ENCODE data around the gene CERS6. TPM values are rescaled to one million over a fixed set of nuclear protein-coding genes. Genes with fewer than 3 reads are reported as not detected.
A peak's percentile ranks its signal among the peaks of the same experiment; 100 is the strongest.

CERS6 gene
- total and polyA plus RNA-seq, 4 donors, result 4.2 to 20.4 (median 10.1) TPM

DNA sequence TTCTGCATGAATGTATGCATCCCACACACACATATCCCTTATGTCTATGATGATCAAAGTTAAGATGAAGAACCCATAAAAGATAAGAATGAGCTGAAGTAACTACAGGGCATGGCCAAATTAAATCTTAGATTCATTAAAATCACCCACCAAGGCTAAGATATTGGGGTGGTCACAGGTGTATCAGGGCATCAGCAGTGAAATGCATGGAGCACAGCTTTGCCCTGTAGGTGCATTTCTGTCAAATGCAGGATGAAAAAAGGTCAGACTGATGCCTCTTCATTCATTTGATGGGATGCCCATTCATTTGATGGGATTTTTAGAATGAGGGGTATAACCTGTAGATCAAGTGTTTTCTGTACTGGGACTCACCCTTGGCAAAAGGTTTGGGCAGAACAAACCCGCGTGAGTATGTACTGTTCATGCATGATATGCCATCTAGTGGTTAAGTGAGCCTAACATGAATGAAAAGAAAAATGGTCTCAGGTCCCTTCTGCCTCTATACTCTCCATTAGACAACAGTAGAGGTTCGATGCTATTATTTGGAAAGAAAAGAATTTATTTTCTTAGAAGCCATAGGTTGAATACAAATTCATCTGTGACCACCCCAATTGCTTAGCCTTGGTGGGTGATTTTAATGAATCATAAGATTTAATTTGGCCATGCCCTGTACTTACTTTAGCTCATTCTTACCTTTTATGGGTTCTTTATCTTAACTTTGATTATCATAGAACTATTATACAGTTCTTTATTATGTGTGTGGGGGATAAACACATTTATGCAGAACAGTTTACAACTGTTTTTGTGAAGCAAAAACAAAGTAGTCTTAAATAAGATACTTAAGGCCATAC lies 303.1 kb downstream of the CERS6 start:
- H3K27me3 ChIP-seq (ENCODE audit: control insufficient read depth in 4 of 4, insufficient read depth in 4 of 4, low read length in 3 of 4), result no peaks in the 10 kb centered on the region
- H3K4me1 ChIP-seq (ENCODE audit: control insufficient read depth in 4 of 4, insufficient read depth in 4 of 4, low read length in 3 of 4), result no peaks in the 10 kb centered on the region
- no peak overlapping the region for H3K27ac ChIP-seq (ENCODE audit: low read depth in 1 of 2, low read length in 2 of 2)
- TF ChIP-seq HNF4A (conservative IDR thresholded peaks at IDR 0.05) (no peak), YY1 (IDR thresholded peaks at IDR 0.05) (no peak), RAD21 (IDR thresholded peaks at IDR 0.05) (peak; percentile 92 to 94), FOXA2 (IDR thresholded peaks at IDR 0.05) (peak; percentile 17)
- TF ChIP-seq, protein P1, sequence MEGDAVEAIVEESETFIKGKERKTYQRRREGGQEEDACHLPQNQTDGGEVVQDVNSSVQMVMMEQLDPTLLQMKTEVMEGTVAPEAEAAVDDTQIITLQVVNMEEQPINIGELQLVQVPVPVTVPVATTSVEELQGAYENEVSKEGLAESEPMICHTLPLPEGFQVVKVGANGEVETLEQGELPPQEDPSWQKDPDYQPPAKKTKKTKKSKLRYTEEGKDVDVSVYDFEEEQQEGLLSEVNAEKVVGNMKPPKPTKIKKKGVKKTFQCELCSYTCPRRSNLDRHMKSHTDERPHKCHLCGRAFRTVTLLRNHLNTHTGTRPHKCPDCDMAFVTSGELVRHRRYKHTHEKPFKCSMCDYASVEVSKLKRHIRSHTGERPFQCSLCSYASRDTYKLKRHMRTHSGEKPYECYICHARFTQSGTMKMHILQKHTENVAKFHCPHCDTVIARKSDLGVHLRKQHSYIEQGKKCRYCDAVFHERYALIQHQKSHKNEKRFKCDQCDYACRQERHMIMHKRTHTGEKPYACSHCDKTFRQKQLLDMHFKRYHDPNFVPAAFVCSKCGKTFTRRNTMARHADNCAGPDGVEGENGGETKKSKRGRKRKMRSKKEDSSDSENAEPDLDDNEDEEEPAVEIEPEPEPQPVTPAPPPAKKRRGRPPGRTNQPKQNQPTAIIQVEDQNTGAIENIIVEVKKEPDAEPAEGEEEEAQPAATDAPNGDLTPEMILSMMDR (IDR thresholded peaks at IDR 0.05; ENCODE audit: low read depth, low read length, missing input control), result peak; percentile 69
- peaks cover 0 to 4% (median under 1%) of the 10 kb centered on the region in 4 donors for H3K36me3 ChIP-seq (ENCODE audit: control insufficient read depth in 4 of 4, insufficient read depth in 3 of 4, low read depth in 1 of 4, low read length in 3 of 4)
- H3K4me3 ChIP-seq (ENCODE audit: low read depth in 1 of 3, low read length in 3 of 3), result no peak overlapping the region
- no peak overlapping the region for H3K9ac ChIP-seq (ENCODE audit: low read depth in 1 of 2, low read length in 2 of 2)
- DNase-seq (ENCODE audit: low spot score), result no peak
- 17% methylated on average over 3 of the region's 3 CpGs for WGBS
- no peaks in the 10 kb centered on the region for H3K9me3 ChIP-seq (ENCODE audit: control insufficient read depth in 4 of 4, low read length in 3 of 4)

GRCh38 chr2:168765401-168765800 lies 309.3 kb downstream of the CERS6 start:
- WGBS, result 81% methylated on average over 1 of the region's 1 CpG

GRCh38 chr2:168766600-168766999 lies 310.5 kb downstream of the CERS6 start:
- H3K4me1 ChIP-seq (ENCODE audit: control insufficient read depth in 4 of 4, insufficient read depth in 4 of 4, low read length in 3 of 4), result no peaks in the 10 kb centered on the region
- peaks cover 0 to 7% (median 0%) of the 10 kb centered on the region in 4 donors for H3K36me3 ChIP-seq (ENCODE audit: control insufficient read depth in 4 of 4, insufficient read depth in 3 of 4, low read depth in 1 of 4, low read length in 3 of 4)
- H3K9ac ChIP-seq (ENCODE audit: low read depth in 1 of 2, low read length in 2 of 2), result no peak overlapping the region
- no peak overlapping the region for H3K27ac ChIP-seq (ENCODE audit: low read depth in 1 of 2, low read length in 2 of 2)
- DNase-seq (ENCODE audit: low spot score), result no peak
- WGBS, result 88% methylated on average over 2 of the region's 2 CpGs
- no peaks in the 10 kb centered on the region for H3K9me3 ChIP-seq (ENCODE audit: control insufficient read depth in 4 of 4, low read length in 3 of 4)
- H3K4me3 ChIP-seq (ENCODE audit: low read depth in 1 of 3, low read length in 3 of 3), result no peak overlapping the region
- no peaks in the 10 kb centered on the region for H3K27me3 ChIP-seq (ENCODE audit: control insufficient read depth in 4 of 4, insufficient read depth in 4 of 4, low read length in 3 of 4)
- TF ChIP-seq JUND (IDR thresholded peaks at IDR 0.05) (no peak), SP1 (IDR thresholded peaks at IDR 0.05) (no peak), TAF1 (conservative IDR thresholded peaks at IDR 0.05) (no peak), YY1 (IDR thresholded peaks at IDR 0.05) (no peak), ATF3 (IDR thresholded peaks at IDR 0.05) (no peak), RAD21 (IDR thresholded peaks at IDR 0.05) (no peak), HNF4A (conservative IDR thresholded peaks at IDR 0.05) (no peak), EGR1 (IDR thresholded peaks at IDR 0.05; ENCODE audit: low read depth in 2 of 2) (no peak), GABPA (IDR thresholded peaks at IDR 0.05 in 1 of 2, conservative IDR thresholded peaks at IDR 0.05 in 1 of 2) (no peak)
- TF ChIP-seq, protein P2, sequence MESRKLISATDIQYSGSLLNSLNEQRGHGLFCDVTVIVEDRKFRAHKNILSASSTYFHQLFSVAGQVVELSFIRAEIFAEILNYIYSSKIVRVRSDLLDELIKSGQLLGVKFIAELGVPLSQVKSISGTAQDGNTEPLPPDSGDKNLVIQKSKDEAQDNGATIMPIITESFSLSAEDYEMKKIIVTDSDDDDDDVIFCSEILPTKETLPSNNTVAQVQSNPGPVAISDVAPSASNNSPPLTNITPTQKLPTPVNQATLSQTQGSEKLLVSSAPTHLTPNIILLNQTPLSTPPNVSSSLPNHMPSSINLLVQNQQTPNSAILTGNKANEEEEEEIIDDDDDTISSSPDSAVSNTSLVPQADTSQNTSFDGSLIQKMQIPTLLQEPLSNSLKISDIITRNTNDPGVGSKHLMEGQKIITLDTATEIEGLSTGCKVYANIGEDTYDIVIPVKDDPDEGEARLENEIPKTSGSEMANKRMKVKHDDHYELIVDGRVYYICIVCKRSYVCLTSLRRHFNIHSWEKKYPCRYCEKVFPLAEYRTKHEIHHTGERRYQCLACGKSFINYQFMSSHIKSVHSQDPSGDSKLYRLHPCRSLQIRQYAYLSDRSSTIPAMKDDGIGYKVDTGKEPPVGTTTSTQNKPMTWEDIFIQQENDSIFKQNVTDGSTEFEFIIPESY (IDR thresholded peaks at IDR 0.05), result no peak
- TF ChIP-seq, protein P3, sequence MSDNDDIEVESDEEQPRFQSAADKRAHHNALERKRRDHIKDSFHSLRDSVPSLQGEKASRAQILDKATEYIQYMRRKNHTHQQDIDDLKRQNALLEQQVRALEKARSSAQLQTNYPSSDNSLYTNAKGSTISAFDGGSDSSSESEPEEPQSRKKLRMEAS (IDR thresholded peaks at IDR 0.05), result no peak

More at GRCh38 chr2:168765401-168765800, 309.3 kb downstream of the CERS6 start:
- Histone ChIP-seq H3K27ac (ENCODE audit: low read depth in 1 of 2, low read length in 2 of 2) (no peak overlapping the region), H3K4me1 (ENCODE audit: control insufficient read depth in 4 of 4, insufficient read depth in 4 of 4, low read length in 3 of 4) (no peaks in the 10 kb centered on the region), H3K9ac (ENCODE audit: low read depth in 1 of 2, low read length in 2 of 2) (no peak overlapping the region), H3K27me3 (ENCODE audit: control insufficient read depth in 4 of 4, insufficient read depth in 4 of 4, low read length in 3 of 4) (no peaks in the 10 kb centered on the region), H3K4me3 (ENCODE audit: low read depth in 1 of 3, low read length in 3 of 3) (no peak overlapping the region), H3K36me3 (ENCODE audit: control insufficient read depth in 4 of 4, insufficient read depth in 3 of 4, low read depth in 1 of 4, low read length in 3 of 4) (peaks cover 0 to 7% (median 0%) of the 10 kb centered on the region in 4 donors), H3K9me3 (ENCODE audit: control insufficient read depth in 4 of 4, low read length in 3 of 4) (no peaks in the 10 kb centered on the region)
- DNase-seq (ENCODE audit: low spot score), result no peak
- TF ChIP-seq HNF4A (conservative IDR thresholded peaks at IDR 0.05) (no peak), JUND (IDR thresholded peaks at IDR 0.05) (no peak), GABPA (IDR thresholded peaks at IDR 0.05 in 1 of 2, conservative IDR thresholded peaks at IDR 0.05 in 1 of 2) (no peak), FOXA1 (IDR thresholded peaks at IDR 0.05) (no peak), EGR1 (IDR thresholded peaks at IDR 0.05; ENCODE audit: low read depth in 2 of 2) (no peak), NR2F2 (IDR thresholded peaks at IDR 0.05) (no peak)
- TF ChIP-seq, protein P4, sequence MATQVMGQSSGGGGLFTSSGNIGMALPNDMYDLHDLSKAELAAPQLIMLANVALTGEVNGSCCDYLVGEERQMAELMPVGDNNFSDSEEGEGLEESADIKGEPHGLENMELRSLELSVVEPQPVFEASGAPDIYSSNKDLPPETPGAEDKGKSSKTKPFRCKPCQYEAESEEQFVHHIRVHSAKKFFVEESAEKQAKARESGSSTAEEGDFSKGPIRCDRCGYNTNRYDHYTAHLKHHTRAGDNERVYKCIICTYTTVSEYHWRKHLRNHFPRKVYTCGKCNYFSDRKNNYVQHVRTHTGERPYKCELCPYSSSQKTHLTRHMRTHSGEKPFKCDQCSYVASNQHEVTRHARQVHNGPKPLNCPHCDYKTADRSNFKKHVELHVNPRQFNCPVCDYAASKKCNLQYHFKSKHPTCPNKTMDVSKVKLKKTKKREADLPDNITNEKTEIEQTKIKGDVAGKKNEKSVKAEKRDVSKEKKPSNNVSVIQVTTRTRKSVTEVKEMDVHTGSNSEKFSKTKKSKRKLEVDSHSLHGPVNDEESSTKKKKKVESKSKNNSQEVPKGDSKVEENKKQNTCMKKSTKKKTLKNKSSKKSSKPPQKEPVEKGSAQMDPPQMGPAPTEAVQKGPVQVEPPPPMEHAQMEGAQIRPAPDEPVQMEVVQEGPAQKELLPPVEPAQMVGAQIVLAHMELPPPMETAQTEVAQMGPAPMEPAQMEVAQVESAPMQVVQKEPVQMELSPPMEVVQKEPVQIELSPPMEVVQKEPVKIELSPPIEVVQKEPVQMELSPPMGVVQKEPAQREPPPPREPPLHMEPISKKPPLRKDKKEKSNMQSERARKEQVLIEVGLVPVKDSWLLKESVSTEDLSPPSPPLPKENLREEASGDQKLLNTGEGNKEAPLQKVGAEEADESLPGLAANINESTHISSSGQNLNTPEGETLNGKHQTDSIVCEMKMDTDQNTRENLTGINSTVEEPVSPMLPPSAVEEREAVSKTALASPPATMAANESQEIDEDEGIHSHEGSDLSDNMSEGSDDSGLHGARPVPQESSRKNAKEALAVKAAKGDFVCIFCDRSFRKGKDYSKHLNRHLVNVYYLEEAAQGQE (IDR thresholded peaks at IDR 0.05), result no peak

Data from liver (tissue), 9 donors.